Omental fat pad (tissue), 4 donors: ENCODE measurements around the gene CTNS. TPM values are rescaled to one million over a fixed set of nuclear protein-coding genes. Genes with fewer than 3 reads are reported as not detected.

ENCODE experiments used
- ATAC-seq: fragments of 150-250 bp; one replicate; pipeline ENCODE4 v1.9.1; 2016; ENCODE audit warnings: mild to moderate bottlenecking, moderate library complexity; ENCODE audit not compliant: low FRiP score
- DNase-seq: peaks from one replicate; pipeline ENCODE4 v3.0.0-alpha.2; 2019; ENCODE audit warnings: low spot score
- CTCF ChIP-seq, 3 donors: fragments of 450-650 bp; IDR thresholded peaks; one replicate each; pipeline ENCODE4 v1.5.1; 2016 to 2017; ENCODE audit warnings: antibody characterized with exemption in 3 of 3, mild to moderate bottlenecking in 3 of 3, moderate library complexity in 2 of 3
- total RNA-seq, 4 donors: library from RNA; depleted of rRNA; stranded (reverse); fragments of >200 nt; gene quantifications; one replicate each; pipeline ENCODE4 v1.1.0, GENCODE V29; 2016

The CTNS gene
- total RNA-seq, 4 donors from 2014 or later: 18.8 to 29.9 (median 23.1) TPM

GRCh38 chr17:3594051-3594800, 42.3 kb upstream of the CTNS start:
- DNase-seq: no peak
- no peak for TF ChIP-seq CTCF (IDR thresholded peaks at IDR 0.05)
- no peak for ATAC-seq

- no peak for TF ChIP-seq CTCF (IDR thresholded peaks at IDR 0.05)
- DNase-seq (no peak), ATAC-seq (no peak)
These were observed 41.6 kb upstream of the CTNS start for GRCh38 chr17:3594976-3595375.

- ATAC-seq: no peak
- TF ChIP-seq CTCF (IDR thresholded peaks at IDR 0.05): no peak
- no peak for DNase-seq
These were observed 39.6 kb upstream of the CTNS start for GRCh38 chr17:3596804-3597464.

- DNase-seq (no peak), ATAC-seq (no peak)
- no peak for TF ChIP-seq CTCF (IDR thresholded peaks at IDR 0.05)
These were observed 38.5 kb upstream of the CTNS start for GRCh38 chr17:3598078-3598477.

- no peak for TF ChIP-seq CTCF (IDR thresholded peaks at IDR 0.05)
- ATAC-seq (no peak), DNase-seq (no peak)
These were observed 35.9 kb upstream of the CTNS start for GRCh38 chr17:3600529-3601205.

- ATAC-seq: no peak
- DNase-seq: no peak
- TF ChIP-seq CTCF (IDR thresholded peaks at IDR 0.05): no peak
These were observed 34.1 kb upstream of the CTNS start for GRCh38 chr17:3602499-3602898.
